Liver (tissue), 9 donors: ENCODE measurements around the gene CDPF1. TPM values are rescaled to one million over a fixed set of nuclear protein-coding genes. Genes with fewer than 3 reads are reported as not detected.
"Not testable (repeated sequence)": the region's sequence is repeated elsewhere in the genome, so short reads cannot be mapped to it uniquely, and the experiment has no call there.

Source experiments
- DNase-seq: peaks from one replicate; pipeline ENCODE4 v3.0.0-alpha.2; 2017; ENCODE audit warnings: low spot score
- H3K27ac ChIP-seq, 2 donors: one replicate each; pipeline ENCODE4 v1.7.0; 2013; ENCODE audit warnings: inconsistent platforms in 2 of 2, low read length in 2 of 2, control low read depth in 1 of 2, low read depth in 1 of 2, mild to moderate bottlenecking in 1 of 2
- H3K27me3 ChIP-seq, 4 donors: one replicate each; pipeline versions ENCODE4 v1.6.1 to v1.7.0; 2013; ENCODE audit warnings: low read length in 3 of 4, inconsistent platforms in 1 of 4, mild to moderate bottlenecking in 1 of 4, moderate library complexity in 1 of 4; ENCODE audit not compliant: control insufficient read depth in 4 of 4, insufficient read depth in 4 of 4
- H3K36me3 ChIP-seq, 4 donors: one replicate each; pipeline versions ENCODE4 v1.6.1 to v1.7.0; 2013; ENCODE audit warnings: low read length in 3 of 4, mild to moderate bottlenecking in 3 of 4, low read depth in 1 of 4, moderate library complexity in 1 of 4; ENCODE audit not compliant: control insufficient read depth in 4 of 4, insufficient read depth in 3 of 4
- H3K4me1 ChIP-seq, 4 donors: one replicate each; pipeline versions ENCODE4 v1.6.1 to v1.7.0; 2013; ENCODE audit warnings: low read length in 3 of 4, mild to moderate bottlenecking in 3 of 4, moderate library complexity in 1 of 4; ENCODE audit not compliant: control insufficient read depth in 4 of 4, insufficient read depth in 4 of 4
- H3K4me3 ChIP-seq, 3 donors: one replicate each; pipeline versions ENCODE4 v1.6.1 to v1.7.0; 2013; ENCODE audit warnings: low read length in 3 of 3, control low read depth in 1 of 3, low read depth in 1 of 3, mild to moderate bottlenecking in 1 of 3
- H3K9ac ChIP-seq, 2 donors: one replicate each; pipeline ENCODE4 v1.7.0; 2013; ENCODE audit warnings: low read length in 2 of 2, mild to moderate bottlenecking in 2 of 2, moderate library complexity in 2 of 2, control low read depth in 1 of 2, low read depth in 1 of 2
- H3K9me3 ChIP-seq, 4 donors: one replicate each; pipeline versions ENCODE4 v1.6.1 to v1.7.0; 2013; ENCODE audit warnings: low read length in 3 of 4; ENCODE audit not compliant: control insufficient read depth in 4 of 4
- CTCF ChIP-seq: fragments of 150-350 bp; IDR thresholded peaks from 2 replicates; pipeline ENCODE4 v1.5.1; 2017; ENCODE audit warnings: improper control_type of control experiment, low read depth, low read length; ENCODE audit not compliant: missing input control
- EGR1 ChIP-seq, 2 donors: IDR thresholded peaks; 2 replicates each; pipeline ENCODE4 v1.6.1; 2016 to 2018; ENCODE audit warnings: antibody characterized with exemption in 2 of 2, low read depth in 2 of 2
- FOXA1 ChIP-seq: IDR thresholded peaks from 2 replicates; pipeline ENCODE4 v1.6.1; 2016; ENCODE audit warnings: antibody characterized with exemption
- FOXA2 ChIP-seq: IDR thresholded peaks from 2 replicates; pipeline ENCODE4 v1.6.1; 2016; ENCODE audit warnings: antibody characterized with exemption
- GABPA ChIP-seq, 2 donors: IDR thresholded peaks in 1 of 2; conservative IDR thresholded peaks in 1 of 2; 2 replicates each; pipeline ENCODE4 v1.6.1; 2016; ENCODE audit warnings: antibody characterized with exemption in 2 of 2, mild to moderate bottlenecking in 1 of 2, moderate library complexity in 1 of 2
- HNF4A ChIP-seq, 2 donors: conservative IDR thresholded peaks; 2 replicates each; pipeline ENCODE4 v1.6.1; 2016; ENCODE audit warnings: antibody characterized with exemption in 2 of 2, mild to moderate bottlenecking in 2 of 2
- HNF4G ChIP-seq: IDR thresholded peaks from 2 replicates; pipeline ENCODE4 v1.6.1; 2016; ENCODE audit warnings: antibody characterized with exemption
- JUND ChIP-seq, 2 donors: IDR thresholded peaks; 2 replicates each; pipeline ENCODE4 v1.6.1; 2016; ENCODE audit warnings: antibody characterized with exemption in 2 of 2
- MAX ChIP-seq: IDR thresholded peaks from 2 replicates; pipeline ENCODE4 v1.6.1; 2016; ENCODE audit warnings: antibody characterized with exemption
- NR2F2 ChIP-seq: IDR thresholded peaks from 2 replicates; pipeline ENCODE4 v1.6.1; 2016; ENCODE audit warnings: antibody characterized with exemption
- RAD21 ChIP-seq, 2 donors: IDR thresholded peaks; 2 replicates each; pipeline ENCODE4 v1.6.1; 2016; ENCODE audit warnings: antibody characterized with exemption in 2 of 2, mild to moderate bottlenecking in 2 of 2
- RXRA ChIP-seq, 2 donors: IDR thresholded peaks; 2 replicates each; pipeline ENCODE4 v1.6.1; 2017 to 2018; ENCODE audit warnings: antibody characterized with exemption in 2 of 2, mild to moderate bottlenecking in 1 of 2
- SP1 ChIP-seq: IDR thresholded peaks from 2 replicates; pipeline ENCODE4 v1.6.1; 2018; ENCODE audit warnings: antibody characterized with exemption, mild to moderate bottlenecking
- TAF1 ChIP-seq: conservative IDR thresholded peaks from 2 replicates; pipeline ENCODE4 v1.6.1; 2016; ENCODE audit warnings: antibody characterized with exemption, mild to moderate bottlenecking
- YY1 ChIP-seq: IDR thresholded peaks from 2 replicates; pipeline ENCODE4 v1.6.1; 2016; ENCODE audit warnings: antibody characterized with exemption, mild to moderate bottlenecking
- WGBS: extraction: QIAGEN DNeasy Blood & Tissue Kit; methylation state at CpG from one replicate; pipeline ENCODE4 v1.1.7; 2013; 5-methylcytosine and 5-hydroxymethylcytosine counted together
- polyA plus RNA-seq, 2 donors: library from polyadenylated mRNA; stranded (reverse) in 1 of 2; unstranded in 1 of 2; fragments of 200-250 nt in 1 of 2; fragments of >200 nt in 1 of 2; fragmentation: Nextera tagmentation in 1 of 2; extraction: Ambion mirVana in 1 of 2; gene quantifications; one replicate each; pipeline versions ENCODE4 v1.2.1 to v1.2.3, GENCODE V29; 2013 to 2015
- total RNA-seq, 2 donors: library from RNA; depleted of rRNA; stranded (reverse); fragments of >200 nt; gene quantifications; one replicate each; pipeline ENCODE4 v1.2.3, GENCODE V29; 2014
- TF ChIP-seq, protein P1 (sequence below): IDR thresholded peaks from 2 replicates; pipeline ENCODE4 v1.6.1; 2016; ENCODE audit warnings: antibody characterized with exemption, mild to moderate bottlenecking
- TF ChIP-seq, protein P2 (sequence below): IDR thresholded peaks from 2 replicates; pipeline ENCODE4 v1.6.1; 2016; ENCODE audit warnings: antibody characterized with exemption
- TF ChIP-seq, protein P3 (sequence below): IDR thresholded peaks from 2 replicates; pipeline ENCODE4 v1.6.1; 2016; ENCODE audit warnings: antibody characterized with exemption
- donor health status: healthy.
- donor health status: healthy.
- donor health status: healthy.
- donor health status: healthy.
- donor health status: healthy.

CDPF1 gene
- total and polyA plus RNA-seq, 4 donors = 3.9 to 6.6 (median 5.3) TPM

DNA sequence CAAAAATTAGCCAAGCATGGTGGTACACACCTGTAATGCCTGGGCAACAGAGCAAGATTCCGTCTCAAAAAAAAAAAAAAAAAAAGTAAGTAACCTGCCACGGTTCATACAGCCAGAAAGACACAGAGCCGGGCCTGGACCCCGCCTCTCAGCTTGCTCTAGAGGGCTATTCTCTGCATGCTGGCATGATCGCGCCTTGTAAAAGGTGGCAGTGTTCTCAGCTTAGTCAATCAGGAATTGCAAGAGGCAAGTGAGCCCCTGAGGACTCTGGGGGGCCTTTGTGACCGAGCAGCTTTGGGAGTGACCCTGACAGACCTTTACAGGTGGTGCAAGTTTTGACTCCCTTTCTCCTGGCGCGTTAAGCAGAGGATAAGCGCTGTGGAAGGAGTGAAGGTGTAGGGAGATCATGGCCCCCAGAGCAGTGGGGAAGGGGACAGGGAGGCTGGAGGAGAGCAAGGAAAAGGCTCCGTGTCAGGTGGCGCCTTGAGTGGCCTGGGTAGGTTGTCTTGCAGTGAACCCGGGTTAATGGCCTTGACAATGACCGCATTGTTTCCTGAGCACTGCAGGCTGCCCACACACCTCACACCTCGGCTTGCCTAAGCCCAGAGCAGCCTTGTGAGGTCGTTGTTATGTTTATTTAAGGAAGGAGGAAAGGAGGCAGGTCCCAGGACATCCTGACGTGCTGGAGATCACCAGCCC lies 48.9 kb downstream of the CDPF1 start:
- Histone ChIP-seq H3K9me3 (no peaks in the 10 kb centered on the region), H3K4me3 (no peak overlapping the region), H3K4me1 (peaks cover 0 to 7% (median 3%) of the 10 kb centered on the region in 4 donors), H3K36me3 (peaks cover 8 to 54% (median 31%) of the 10 kb centered on the region in 4 donors), H3K9ac (no peak overlapping the region), H3K27me3 (no peaks in the 10 kb centered on the region), H3K27ac (no peak overlapping the region)
- 72% methylated on average over 17 of the region's 17 CpGs for WGBS
- TF ChIP-seq EGR1 (IDR thresholded peaks at IDR 0.05; ENCODE audit: low read depth in 2 of 2) (no peak), TAF1 (no peak), SP1 (no peak), RXRA (IDR thresholded peaks at IDR 0.05) (no peak), FOXA2 (no peak), HNF4G (no peak), MAX (no peak), HNF4A (conservative IDR thresholded peaks at IDR 0.05) (no peak), JUND (IDR thresholded peaks at IDR 0.05) (no peak), GABPA (IDR thresholded peaks at IDR 0.05 in 1 of 2, conservative IDR thresholded peaks at IDR 0.05 in 1 of 2) (no peak), NR2F2 (no peak), CTCF (no peak), FOXA1 (no peak), YY1 (no peak), RAD21 (IDR thresholded peaks at IDR 0.05) (no peak)
- TF ChIP-seq, protein P1, sequence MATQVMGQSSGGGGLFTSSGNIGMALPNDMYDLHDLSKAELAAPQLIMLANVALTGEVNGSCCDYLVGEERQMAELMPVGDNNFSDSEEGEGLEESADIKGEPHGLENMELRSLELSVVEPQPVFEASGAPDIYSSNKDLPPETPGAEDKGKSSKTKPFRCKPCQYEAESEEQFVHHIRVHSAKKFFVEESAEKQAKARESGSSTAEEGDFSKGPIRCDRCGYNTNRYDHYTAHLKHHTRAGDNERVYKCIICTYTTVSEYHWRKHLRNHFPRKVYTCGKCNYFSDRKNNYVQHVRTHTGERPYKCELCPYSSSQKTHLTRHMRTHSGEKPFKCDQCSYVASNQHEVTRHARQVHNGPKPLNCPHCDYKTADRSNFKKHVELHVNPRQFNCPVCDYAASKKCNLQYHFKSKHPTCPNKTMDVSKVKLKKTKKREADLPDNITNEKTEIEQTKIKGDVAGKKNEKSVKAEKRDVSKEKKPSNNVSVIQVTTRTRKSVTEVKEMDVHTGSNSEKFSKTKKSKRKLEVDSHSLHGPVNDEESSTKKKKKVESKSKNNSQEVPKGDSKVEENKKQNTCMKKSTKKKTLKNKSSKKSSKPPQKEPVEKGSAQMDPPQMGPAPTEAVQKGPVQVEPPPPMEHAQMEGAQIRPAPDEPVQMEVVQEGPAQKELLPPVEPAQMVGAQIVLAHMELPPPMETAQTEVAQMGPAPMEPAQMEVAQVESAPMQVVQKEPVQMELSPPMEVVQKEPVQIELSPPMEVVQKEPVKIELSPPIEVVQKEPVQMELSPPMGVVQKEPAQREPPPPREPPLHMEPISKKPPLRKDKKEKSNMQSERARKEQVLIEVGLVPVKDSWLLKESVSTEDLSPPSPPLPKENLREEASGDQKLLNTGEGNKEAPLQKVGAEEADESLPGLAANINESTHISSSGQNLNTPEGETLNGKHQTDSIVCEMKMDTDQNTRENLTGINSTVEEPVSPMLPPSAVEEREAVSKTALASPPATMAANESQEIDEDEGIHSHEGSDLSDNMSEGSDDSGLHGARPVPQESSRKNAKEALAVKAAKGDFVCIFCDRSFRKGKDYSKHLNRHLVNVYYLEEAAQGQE = no peak
- TF ChIP-seq, protein P2, sequence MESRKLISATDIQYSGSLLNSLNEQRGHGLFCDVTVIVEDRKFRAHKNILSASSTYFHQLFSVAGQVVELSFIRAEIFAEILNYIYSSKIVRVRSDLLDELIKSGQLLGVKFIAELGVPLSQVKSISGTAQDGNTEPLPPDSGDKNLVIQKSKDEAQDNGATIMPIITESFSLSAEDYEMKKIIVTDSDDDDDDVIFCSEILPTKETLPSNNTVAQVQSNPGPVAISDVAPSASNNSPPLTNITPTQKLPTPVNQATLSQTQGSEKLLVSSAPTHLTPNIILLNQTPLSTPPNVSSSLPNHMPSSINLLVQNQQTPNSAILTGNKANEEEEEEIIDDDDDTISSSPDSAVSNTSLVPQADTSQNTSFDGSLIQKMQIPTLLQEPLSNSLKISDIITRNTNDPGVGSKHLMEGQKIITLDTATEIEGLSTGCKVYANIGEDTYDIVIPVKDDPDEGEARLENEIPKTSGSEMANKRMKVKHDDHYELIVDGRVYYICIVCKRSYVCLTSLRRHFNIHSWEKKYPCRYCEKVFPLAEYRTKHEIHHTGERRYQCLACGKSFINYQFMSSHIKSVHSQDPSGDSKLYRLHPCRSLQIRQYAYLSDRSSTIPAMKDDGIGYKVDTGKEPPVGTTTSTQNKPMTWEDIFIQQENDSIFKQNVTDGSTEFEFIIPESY = no peak
- TF ChIP-seq, protein P3, sequence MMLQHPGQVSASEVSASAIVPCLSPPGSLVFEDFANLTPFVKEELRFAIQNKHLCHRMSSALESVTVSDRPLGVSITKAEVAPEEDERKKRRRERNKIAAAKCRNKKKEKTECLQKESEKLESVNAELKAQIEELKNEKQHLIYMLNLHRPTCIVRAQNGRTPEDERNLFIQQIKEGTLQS = no peak
- DNase-seq = no peak

DNA sequence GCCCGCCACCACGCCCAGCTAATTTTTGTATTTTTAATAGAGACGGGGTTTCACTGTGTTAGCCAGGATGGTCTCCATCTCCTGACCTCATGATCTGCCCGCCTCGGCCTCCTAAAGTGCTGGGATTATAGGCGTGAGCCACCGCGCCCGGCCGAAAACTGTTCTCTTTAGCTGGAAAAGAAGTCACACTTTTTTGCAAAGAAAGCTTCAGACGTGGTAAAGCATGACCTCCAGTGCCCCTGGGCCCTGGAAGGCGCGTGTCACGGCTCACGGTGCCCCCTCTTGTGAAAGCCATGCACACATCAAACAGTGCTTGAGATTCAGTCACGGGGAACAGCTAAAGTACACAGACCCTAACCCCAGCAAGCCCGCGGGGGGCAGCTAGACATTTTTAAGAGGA lies 51.3 kb downstream of the CDPF1 start:
- H3K27ac ChIP-seq, H3K4me3 ChIP-seq, DNase-seq, H3K9me3 ChIP-seq, H3K9ac ChIP-seq, H3K27me3 ChIP-seq: not testable (repeated sequence)
- peaks cover 8 to 37% (median 22%) of the 10 kb centered on the region in 4 donors for H3K36me3 ChIP-seq
- H3K4me1 ChIP-seq = peaks cover 4 to 24% (median 13%) of the 10 kb centered on the region in 4 donors
- 95% methylated on average over 18 of the region's 18 CpGs for WGBS
